Astrocyte (in vitro differentiated cells and primary cell): ENCODE data around the gene NPL. TPM values are rescaled to one million over a fixed set of nuclear protein-coding genes. Genes with fewer than 3 reads are reported as not detected.

Experiments used
- DNase-seq: peaks from one replicate; pipeline ENCODE4 v3.0.0-alpha.2; 2010; ENCODE audit warnings: low read depth
- FAIRE-seq: peaks from 2 replicates; lab custom pipeline; 2011; peaks lifted over from hg19 to GRCh38; lab: Jason Lieb, UNC
- H2AFZ ChIP-seq: 2 replicates; pipeline ENCODE4 v1.6.0; 2012; ENCODE audit warnings: low read depth, low read length, inconsistent platforms
- H3K27ac ChIP-seq: 2 replicates; pipeline ENCODE4 v1.5.1; 2011; ENCODE audit warnings: low read depth, low read length, inconsistent platforms
- H3K27me3 ChIP-seq: 2 replicates; pipeline ENCODE4 v1.6.0; 2011; ENCODE audit warnings: low read length, inconsistent platforms; ENCODE audit not compliant: insufficient read depth
- H3K36me3 ChIP-seq: 2 replicates; pipeline ENCODE4 v1.5.1; 2011; ENCODE audit warnings: low read length, inconsistent platforms; ENCODE audit not compliant: insufficient read depth
- H3K4me1 ChIP-seq: 2 replicates; pipeline ENCODE4 v1.5.1; 2011; ENCODE audit warnings: low read length, inconsistent platforms; ENCODE audit not compliant: insufficient read depth
- H3K4me2 ChIP-seq: 2 replicates; pipeline ENCODE4 v1.6.0; 2012; ENCODE audit warnings: low read length, inconsistent platforms
- H3K4me3 ChIP-seq: 2 replicates; pipeline ENCODE4 v1.5.1; 2011; ENCODE audit warnings: low read depth, mild to moderate bottlenecking, low read length, inconsistent platforms; ENCODE audit not compliant: insufficient read depth
- H3K79me2 ChIP-seq: 2 replicates; pipeline ENCODE4 v1.6.0; 2012; ENCODE audit warnings: mild to moderate bottlenecking, low read length, inconsistent platforms; ENCODE audit not compliant: insufficient read depth
- H3K9ac ChIP-seq: 2 replicates; pipeline ENCODE4 v1.6.0; 2012; ENCODE audit warnings: mild to moderate bottlenecking, low read length, inconsistent platforms
- H3K9me3 ChIP-seq: 2 replicates; pipeline ENCODE4 v1.5.1; 2012; ENCODE audit warnings: low read depth, mild to moderate bottlenecking, low read length, inconsistent platforms; ENCODE audit not compliant: insufficient read depth
- H4K20me1 ChIP-seq: 2 replicates; pipeline ENCODE4 v1.6.0; 2012; ENCODE audit warnings: low read length, inconsistent platforms; ENCODE audit not compliant: insufficient read depth
- H3K27ac Mint-ChIP-seq: one replicate; pipeline ENCODE4 v1.8.0; 2021; ENCODE audit warnings: mild to moderate bottlenecking, mixed read lengths; ENCODE audit not compliant: unreplicated experiment
- H3K27me3 Mint-ChIP-seq: one replicate; pipeline ENCODE4 v1.8.0; 2021; ENCODE audit warnings: low read depth, mixed read lengths; ENCODE audit not compliant: unreplicated experiment
- H3K36me3 Mint-ChIP-seq: one replicate; pipeline ENCODE4 v1.8.0; 2021; ENCODE audit warnings: low read depth, mixed read lengths; ENCODE audit not compliant: unreplicated experiment
- H3K4me1 Mint-ChIP-seq: one replicate; pipeline ENCODE4 v1.8.0; 2021; ENCODE audit warnings: low read depth, mixed read lengths; ENCODE audit not compliant: unreplicated experiment
- H3K4me3 Mint-ChIP-seq: one replicate; pipeline ENCODE4 v1.8.0; 2021; ENCODE audit warnings: mild to moderate bottlenecking, moderate library complexity, mixed read lengths; ENCODE audit not compliant: unreplicated experiment
- H3K9me3 Mint-ChIP-seq: one replicate; pipeline ENCODE4 v1.8.0; 2021; ENCODE audit warnings: mild to moderate bottlenecking, mixed read lengths; ENCODE audit not compliant: unreplicated experiment
- CTCF ChIP-seq: IDR thresholded peaks from 2 replicates; pipeline ENCODE4 v1.5.1; 2011; ENCODE audit warnings: low read depth, mild to moderate bottlenecking, inconsistent platforms, low read length, moderate library complexity; ENCODE audit not compliant: insufficient read depth
- EZH2 ChIP-seq: IDR thresholded peaks from 2 replicates; pipeline ENCODE4 v1.6.1; 2012; ENCODE audit warnings: mild to moderate bottlenecking, low read length, inconsistent platforms; ENCODE audit not compliant: insufficient read depth
- total RNA-seq: library from RNA; stranded (reverse); gene quantifications from 2 replicates; pipeline ENCODE4 v1.2.1, GENCODE V29; 2021

NPL gene
- total RNA-seq, 1 donor from 2014 or later, result 3.3 TPM

GRCh38 chr1:182841368-182841988 lies 51.9 kb downstream of the NPL start:
- no peaks in the 10 kb centered on the region for H3K9me3 Mint-ChIP-seq
- Histone ChIP-seq H3K27ac (peak overlapping the region; percentile 19), H3K4me2 (peak overlapping the region; percentile 96), H4K20me1 (peaks cover 69% of the 10 kb centered on the region), H3K27me3 (no peaks in the 10 kb centered on the region), H3K9ac (peak overlapping the region; percentile 34), H3K4me3 (peak overlapping the region; percentile 99), H3K9me3 (no peaks in the 10 kb centered on the region), H3K79me2 (peaks cover 73% of the 10 kb centered on the region), H3K36me3 (peaks cover 23% of the 10 kb centered on the region), H3K4me1 (peaks cover 18% of the 10 kb centered on the region), H2AFZ (no peak overlapping the region)
- no peak for FAIRE-seq
- H3K4me1 Mint-ChIP-seq, result peaks cover 10% of the 10 kb centered on the region
- peaks cover 4% of the 10 kb centered on the region for H3K36me3 Mint-ChIP-seq
- H3K27ac Mint-ChIP-seq, result peak overlapping the region; percentile 88
- peak; percentile 68 for DNase-seq
- TF ChIP-seq EZH2 (no peak), CTCF (no peak)
- no peaks in the 10 kb centered on the region for H3K27me3 Mint-ChIP-seq
- H3K4me3 Mint-ChIP-seq, result peak overlapping the region; percentile 95

GRCh38 chr1:182842265-182842664 lies 52.7 kb downstream of the NPL start:
- H3K36me3 Mint-ChIP-seq, result peaks cover 6% of the 10 kb centered on the region
- no peak overlapping the region for H3K27ac Mint-ChIP-seq
- H3K4me3 ChIP-seq, result peak overlapping the region; percentile 99

More at GRCh38 chr1:182842265-182842664, 52.7 kb downstream of the NPL start:
- FAIRE-seq, result no peak
- Histone ChIP-seq H2AFZ (no peak overlapping the region), H3K4me2 (peak overlapping the region; percentile 96), H3K9me3 (no peaks in the 10 kb centered on the region), H3K36me3 (peaks cover 31% of the 10 kb centered on the region), H3K27me3 (no peaks in the 10 kb centered on the region), H3K79me2 (peaks cover 81% of the 10 kb centered on the region), H3K4me1 (peaks cover 18% of the 10 kb centered on the region), H4K20me1 (peaks cover 77% of the 10 kb centered on the region), H3K9ac (peak overlapping the region; percentile 9), H3K27ac (no peak overlapping the region)
- TF ChIP-seq CTCF (no peak), EZH2 (no peak)
- Mint-ChIP-seq H3K9me3 (no peaks in the 10 kb centered on the region), H3K4me3 (peak overlapping the region; percentile 74), H3K27me3 (no peaks in the 10 kb centered on the region), H3K4me1 (peaks cover 10% of the 10 kb centered on the region)
- no peak for DNase-seq
